Erythroblast (primary cell): ENCODE measurements around the gene SETMAR.

Experiments
- GATA1 ChIP-seq: IDR thresholded peaks from 2 replicates; pipeline ENCODE4 v1.6.1; 2011; ENCODE audit warnings: low read depth, mild to moderate bottlenecking, control low read depth, low read length, moderate library complexity
- POLR2A ChIP-seq: IDR thresholded peaks from 2 replicates; pipeline ENCODE4 v1.6.1; 2011; ENCODE audit warnings: mild to moderate bottlenecking, low read length

GRCh38 chr3:4314688-4315087 is 11.5 kb downstream of the SETMAR start:
- no peak for TF ChIP-seq POLR2A
- TF ChIP-seq GATA1: no peak
